K562 (cell line): ENCODE measurements around the gene AGK. TPM values are rescaled to one million over a fixed set of nuclear protein-coding genes. Genes with fewer than 3 reads are reported as not detected.

Source experiments
- RCOR1 ChIP-seq, 2 experiments: IDR thresholded peaks; 2 replicates each; pipeline ENCODE4 v1.6.1; 2012; ENCODE audit warnings: low read depth in 2 of 2, low read length in 2 of 2, borderline replicate concordance in 1 of 2, improper control_type of control experiment in 1 of 2
- ZC3H4 ChIP-seq: sonication (generic); formaldehyde crosslinking; IDR thresholded peaks from 2 replicates; pipeline ENCODE4 v1.9.0; 2021; ENCODE audit warnings: missing genetic modification reagents, borderline replicate concordance
- ZNF134 ChIP-seq: fragments of 250-450 bp; sonication (Bioruptor Pico); conservative IDR thresholded peaks from 2 replicates; pipeline ENCODE4 v1.4.0; 2020
- ZNF140 ChIP-seq: fragments of 250-450 bp; sonication (Bioruptor Pico); IDR thresholded peaks from 2 replicates; pipeline ENCODE4 v1.8.0; 2021; ENCODE audit warnings: moderate library complexity, mild to moderate bottlenecking, inconsistent platforms
- ZNF197 ChIP-seq: fragments of 200-800 bp; sonication (Bioruptor generic); IDR thresholded peaks from 2 replicates; pipeline ENCODE4 v1.6.1; 2016; ENCODE audit warnings: low read depth, missing genetic modification characterization, missing compliant biosample characterization
- ZNF347 ChIP-seq: fragments of 450-650 bp; formaldehyde crosslinking; IDR thresholded peaks from 2 replicates; pipeline ENCODE4 v1.4.0; 2020; ENCODE audit warnings: low read depth, mild to moderate bottlenecking, moderate library complexity
- ZNF583 ChIP-seq: fragments of 250-450 bp; sonication (Bioruptor Pico); IDR thresholded peaks from 2 replicates; pipeline ENCODE4 v1.4.0; 2020
- polyA plus RNA-seq, 8 experiments: library from polyadenylated mRNA; depleted of rRNA in 4 of 8; stranded (reverse) in 5 of 8; unstranded in 3 of 8; fragments of >200 nt; fragmentation: Nextera tagmentation in 2 of 8; fragmentation: Illumina TruSeq in 1 of 8; extraction: Ambion mirVana in 2 of 8; extraction: Trizol in 1 of 8; gene quantifications; 2 replicates each; pipeline versions ENCODE4 v1.2.1 to v1.2.3, GENCODE V29; 2011 to 2014; ENCODE audit warnings: inconsistent platforms in 1 of 8, missing spikeins in 1 of 8
- total RNA-seq, 7 experiments: library from RNA; depleted of rRNA in 6 of 7; stranded (reverse); fragments of >200 nt in 6 of 7; fragmentation: Illumina TruSeq in 2 of 7; extraction: Trizol in 2 of 7; gene quantifications; 2 replicates each; pipeline versions ENCODE4 v1.2.1 to v1.2.3, GENCODE V29; 2011 to 2021; ENCODE audit warnings: low replicate concordance in 1 of 7
- TF ChIP-seq, protein P1 (sequence below): fragments of 250-450 bp; sonication (Bioruptor Pico); IDR thresholded peaks from 2 replicates; pipeline ENCODE4 v1.4.0; 2020; ENCODE audit warnings: mild to moderate bottlenecking, moderate library complexity
- TF ChIP-seq, protein P2 (sequence below): sonication (generic); formaldehyde crosslinking; IDR thresholded peaks from 2 replicates; pipeline ENCODE4 v1.8.0; 2022; ENCODE audit warnings: mild to moderate bottlenecking, missing genetic modification reagents

The AGK gene
- total and polyA plus RNA-seq, 9 of the 15 experiments (the other 6 are each of a cell fraction or from before 2014, with no cell fraction given): 50.7 to 128 (median 71.8) TPM

DNA sequence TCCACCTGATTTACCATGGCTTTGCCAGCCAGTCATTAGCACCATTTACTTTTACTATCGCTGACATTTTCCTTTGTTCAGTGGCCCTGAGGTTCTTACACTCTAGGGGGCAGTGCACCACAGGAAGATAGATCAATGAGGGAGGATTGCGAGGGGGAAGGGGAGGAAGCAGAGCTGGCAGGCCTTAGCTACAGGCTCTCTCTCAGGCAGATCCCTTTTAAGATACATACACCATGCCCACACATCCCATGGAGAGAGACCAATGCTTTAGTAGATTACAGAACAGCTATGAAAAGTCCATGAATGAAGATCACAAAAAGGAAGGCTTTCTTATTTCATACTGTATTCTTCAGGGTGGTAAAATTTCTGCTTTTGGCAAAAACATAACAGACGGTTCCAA is 103.3 kb downstream of the AGK start (continued):
- TF ChIP-seq, protein P1, sequence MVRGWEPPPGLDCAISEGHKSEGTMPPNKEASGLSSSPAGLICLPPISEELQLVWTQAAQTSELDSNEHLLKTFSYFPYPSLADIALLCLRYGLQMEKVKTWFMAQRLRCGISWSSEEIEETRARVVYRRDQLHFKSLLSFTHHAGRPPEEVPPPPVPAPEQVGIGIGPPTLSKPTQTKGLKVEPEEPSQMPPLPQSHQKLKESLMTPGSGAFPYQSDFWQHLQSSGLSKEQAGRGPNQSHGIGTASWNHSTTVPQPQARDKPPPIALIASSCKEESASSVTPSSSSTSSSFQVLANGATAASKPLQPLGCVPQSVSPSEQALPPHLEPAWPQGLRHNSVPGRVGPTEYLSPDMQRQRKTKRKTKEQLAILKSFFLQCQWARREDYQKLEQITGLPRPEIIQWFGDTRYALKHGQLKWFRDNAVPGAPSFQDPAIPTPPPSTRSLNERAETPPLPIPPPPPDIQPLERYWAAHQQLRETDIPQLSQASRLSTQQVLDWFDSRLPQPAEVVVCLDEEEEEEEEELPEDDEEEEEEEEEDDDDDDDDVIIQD (CRISPR knock-in tag): no peak
- no peak for TF ChIP-seq ZNF140 (CRISPR knock-in tag)
- peak in 1 of 2 experiments; percentile 22; a peak in 1 of 4 replicates for TF ChIP-seq RCOR1 (IDR thresholded peaks at IDR 0.05; ENCODE audit: borderline replicate concordance in 1 of 2, low read depth in 2 of 2, low read length in 2 of 2)
- no peak for TF ChIP-seq ZNF197 (CRISPR knock-in tag)
- TF ChIP-seq ZC3H4 (CRISPR knock-in tag): no peak
- TF ChIP-seq ZNF134 (CRISPR knock-in tag): no peak
- no peak for TF ChIP-seq ZNF583 (CRISPR knock-in tag)
- TF ChIP-seq ZNF347: no peak
- TF ChIP-seq, protein P2, sequence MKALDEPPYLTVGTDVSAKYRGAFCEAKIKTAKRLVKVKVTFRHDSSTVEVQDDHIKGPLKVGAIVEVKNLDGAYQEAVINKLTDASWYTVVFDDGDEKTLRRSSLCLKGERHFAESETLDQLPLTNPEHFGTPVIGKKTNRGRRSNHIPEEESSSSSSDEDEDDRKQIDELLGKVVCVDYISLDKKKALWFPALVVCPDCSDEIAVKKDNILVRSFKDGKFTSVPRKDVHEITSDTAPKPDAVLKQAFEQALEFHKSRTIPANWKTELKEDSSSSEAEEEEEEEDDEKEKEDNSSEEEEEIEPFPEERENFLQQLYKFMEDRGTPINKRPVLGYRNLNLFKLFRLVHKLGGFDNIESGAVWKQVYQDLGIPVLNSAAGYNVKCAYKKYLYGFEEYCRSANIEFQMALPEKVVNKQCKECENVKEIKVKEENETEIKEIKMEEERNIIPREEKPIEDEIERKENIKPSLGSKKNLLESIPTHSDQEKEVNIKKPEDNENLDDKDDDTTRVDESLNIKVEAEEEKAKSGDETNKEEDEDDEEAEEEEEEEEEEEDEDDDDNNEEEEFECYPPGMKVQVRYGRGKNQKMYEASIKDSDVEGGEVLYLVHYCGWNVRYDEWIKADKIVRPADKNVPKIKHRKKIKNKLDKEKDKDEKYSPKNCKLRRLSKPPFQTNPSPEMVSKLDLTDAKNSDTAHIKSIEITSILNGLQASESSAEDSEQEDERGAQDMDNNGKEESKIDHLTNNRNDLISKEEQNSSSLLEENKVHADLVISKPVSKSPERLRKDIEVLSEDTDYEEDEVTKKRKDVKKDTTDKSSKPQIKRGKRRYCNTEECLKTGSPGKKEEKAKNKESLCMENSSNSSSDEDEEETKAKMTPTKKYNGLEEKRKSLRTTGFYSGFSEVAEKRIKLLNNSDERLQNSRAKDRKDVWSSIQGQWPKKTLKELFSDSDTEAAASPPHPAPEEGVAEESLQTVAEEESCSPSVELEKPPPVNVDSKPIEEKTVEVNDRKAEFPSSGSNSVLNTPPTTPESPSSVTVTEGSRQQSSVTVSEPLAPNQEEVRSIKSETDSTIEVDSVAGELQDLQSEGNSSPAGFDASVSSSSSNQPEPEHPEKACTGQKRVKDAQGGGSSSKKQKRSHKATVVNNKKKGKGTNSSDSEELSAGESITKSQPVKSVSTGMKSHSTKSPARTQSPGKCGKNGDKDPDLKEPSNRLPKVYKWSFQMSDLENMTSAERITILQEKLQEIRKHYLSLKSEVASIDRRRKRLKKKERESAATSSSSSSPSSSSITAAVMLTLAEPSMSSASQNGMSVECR (CRISPR knock-in tag): no peak
